GM18517 (cell line): ENCODE results near the gene GNPTG.

Source experiments
- ATAC-seq: cut with Tn5 transposase; IDR thresholded peaks from one replicate; pipeline ENCODE4 v1.9.1; 2021; ENCODE audit warnings: mild to moderate bottlenecking, moderate library complexity; ENCODE audit not compliant: unreplicated experiment

GNPTG gene

DNA sequence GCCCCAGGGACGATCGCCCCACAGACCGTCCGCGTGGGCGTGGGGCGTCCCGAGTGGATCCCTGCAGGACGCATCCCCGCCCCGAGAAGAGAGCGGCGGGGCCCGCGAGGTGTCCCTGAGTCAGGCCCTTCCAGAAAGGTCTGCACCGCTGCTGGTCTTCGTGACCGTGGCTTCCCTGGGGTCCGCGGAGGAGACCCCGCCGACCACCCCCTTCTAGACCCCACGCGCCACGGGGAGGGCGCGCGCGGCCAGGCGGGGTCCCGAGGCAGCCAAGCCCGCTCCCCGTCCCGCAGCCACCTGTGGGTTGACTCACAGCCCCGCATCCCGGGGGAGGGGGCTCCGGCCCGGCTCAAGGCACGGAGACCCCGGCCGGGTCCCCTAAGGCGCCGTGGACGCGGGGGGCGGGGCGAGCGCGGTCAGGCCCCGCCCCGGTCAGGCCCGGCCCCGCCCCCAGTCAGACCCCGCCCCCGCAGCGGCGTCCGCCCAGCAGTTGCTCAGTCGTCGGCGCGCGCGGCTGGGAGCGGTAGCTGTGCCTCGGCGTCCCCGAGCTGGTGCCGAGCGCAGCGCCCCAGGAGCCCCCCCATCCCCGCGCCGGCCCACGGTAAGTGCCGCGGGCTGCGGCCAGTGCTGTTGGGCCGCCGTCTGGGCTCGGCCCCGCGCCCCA, 18.4 kb upstream of the GNPTG start, which contains the start of gene BAIAP3:
Gene BAIAP3 (plus strand): TSS at position 497 of the 664 bp plus-strand sequence. CDS start 4,905 bp downstream, outside the sequence.
- no peak for ATAC-seq

DNA sequence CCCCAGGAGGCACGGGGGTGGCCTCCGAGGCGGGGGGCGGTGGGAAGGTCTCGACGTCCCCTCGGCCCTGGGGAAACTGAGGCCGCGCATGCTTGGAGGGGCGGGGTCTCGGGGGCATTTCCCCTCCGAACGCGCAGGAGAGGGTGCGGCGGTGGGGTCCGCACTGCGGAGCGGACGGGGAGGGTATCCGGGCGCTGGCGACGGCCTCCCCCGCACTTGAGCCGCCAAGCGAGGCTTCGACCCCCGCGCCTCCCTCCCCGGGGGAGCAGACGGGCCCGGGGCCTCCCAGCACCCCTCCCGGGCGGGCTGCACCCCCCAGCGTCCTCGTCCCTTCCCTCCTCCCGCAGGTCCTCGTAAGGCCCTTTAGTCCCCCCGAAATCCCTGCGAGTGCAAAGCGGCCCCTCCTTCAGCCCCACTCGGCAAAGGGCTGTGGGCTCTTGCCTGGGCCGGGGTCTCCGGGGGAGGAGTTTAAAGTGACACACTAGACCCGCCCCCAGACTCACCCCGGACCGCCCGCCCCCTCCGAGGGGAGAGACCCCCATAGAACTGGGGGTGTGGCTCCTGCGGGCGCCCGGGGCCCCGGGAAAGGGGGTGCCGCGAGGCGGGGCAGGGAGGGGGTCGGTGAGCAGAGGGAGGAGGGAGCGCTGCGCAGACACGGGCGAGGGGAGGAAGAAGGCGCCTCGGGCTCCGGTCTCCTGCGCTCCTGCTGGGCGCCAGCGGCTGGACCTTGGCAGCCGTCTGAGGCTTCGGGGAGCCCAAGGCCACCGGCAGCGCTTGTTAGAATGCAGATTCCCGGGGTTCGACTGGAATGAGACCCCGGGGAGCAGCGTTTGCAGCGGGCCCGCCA, 17.7 kb upstream of the GNPTG start:
- ATAC-seq: no peak

DNA sequence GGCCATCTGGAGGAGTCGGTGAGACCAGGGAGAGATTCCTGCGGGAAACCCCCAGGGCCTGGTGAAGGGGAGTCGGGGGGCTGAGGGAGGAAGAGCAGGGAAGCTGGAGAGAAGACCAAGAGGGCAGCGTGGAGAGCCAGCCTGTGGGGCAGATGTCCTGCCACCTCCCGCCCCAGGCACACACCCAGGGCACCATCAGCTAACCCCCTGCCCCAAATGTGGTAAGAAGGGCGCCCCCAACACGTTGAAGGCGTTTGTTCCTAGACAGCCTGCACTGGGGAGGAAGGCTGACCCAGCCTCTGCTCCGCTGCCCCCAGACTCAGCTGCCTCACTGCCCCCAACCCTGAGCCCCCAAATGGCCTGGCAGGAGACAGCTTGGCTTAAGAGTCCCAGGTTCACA, 17.0 kb upstream of the GNPTG start:
- ATAC-seq: no peak

- ATAC-seq: no peak
These were observed 16.3 kb upstream of the GNPTG start for GRCh38 chr16:1335211-1335971.

DNA sequence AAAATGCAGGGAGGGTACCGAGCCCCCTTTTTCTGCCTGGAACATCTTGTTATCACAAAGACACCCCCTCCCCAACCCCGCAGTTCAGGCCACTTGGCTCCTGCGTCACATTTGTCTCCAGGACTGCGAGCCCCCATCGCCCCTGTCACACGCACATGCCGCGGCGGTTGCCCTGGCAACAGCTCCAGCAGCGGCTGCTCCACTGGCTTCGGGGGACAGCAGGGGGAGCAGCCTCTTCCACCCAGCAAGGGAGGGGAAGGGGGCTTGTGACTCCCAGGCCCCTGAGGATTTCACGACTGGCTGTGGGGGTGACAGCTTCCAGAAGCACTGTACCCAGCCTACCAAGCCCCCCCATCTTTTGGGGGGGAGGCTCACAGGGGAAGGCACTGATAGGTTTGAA, 15.7 kb upstream of the GNPTG start:
- ATAC-seq: no peak

- no peak for ATAC-seq
These were observed 15.1 kb upstream of the GNPTG start for GRCh38 chr16:1336619-1337018.

DNA sequence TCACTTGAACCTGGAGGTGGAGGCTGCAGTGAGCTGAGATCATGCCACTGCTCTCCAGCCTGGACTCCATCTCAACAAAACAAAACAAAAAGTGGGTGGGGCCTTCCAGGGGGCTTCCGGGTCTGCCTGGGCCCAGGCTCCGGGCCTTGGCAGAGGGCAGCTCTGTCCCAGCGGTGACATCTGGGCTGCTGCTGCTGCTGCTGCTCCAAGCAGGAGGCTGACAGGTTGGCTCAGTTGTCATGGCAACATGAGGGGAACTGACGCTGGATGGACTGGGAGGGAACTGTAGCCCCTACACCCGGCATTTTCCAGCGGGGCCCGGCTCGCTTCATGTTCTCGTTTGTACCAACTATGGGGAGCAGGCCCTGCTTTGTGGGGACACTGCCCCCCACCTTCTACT, 14.2 kb upstream of the GNPTG start:
- no peak for ATAC-seq

- ATAC-seq: no peak
These were observed 13.5 kb upstream of the GNPTG start for GRCh38 chr16:1338119-1338730.

DNA sequence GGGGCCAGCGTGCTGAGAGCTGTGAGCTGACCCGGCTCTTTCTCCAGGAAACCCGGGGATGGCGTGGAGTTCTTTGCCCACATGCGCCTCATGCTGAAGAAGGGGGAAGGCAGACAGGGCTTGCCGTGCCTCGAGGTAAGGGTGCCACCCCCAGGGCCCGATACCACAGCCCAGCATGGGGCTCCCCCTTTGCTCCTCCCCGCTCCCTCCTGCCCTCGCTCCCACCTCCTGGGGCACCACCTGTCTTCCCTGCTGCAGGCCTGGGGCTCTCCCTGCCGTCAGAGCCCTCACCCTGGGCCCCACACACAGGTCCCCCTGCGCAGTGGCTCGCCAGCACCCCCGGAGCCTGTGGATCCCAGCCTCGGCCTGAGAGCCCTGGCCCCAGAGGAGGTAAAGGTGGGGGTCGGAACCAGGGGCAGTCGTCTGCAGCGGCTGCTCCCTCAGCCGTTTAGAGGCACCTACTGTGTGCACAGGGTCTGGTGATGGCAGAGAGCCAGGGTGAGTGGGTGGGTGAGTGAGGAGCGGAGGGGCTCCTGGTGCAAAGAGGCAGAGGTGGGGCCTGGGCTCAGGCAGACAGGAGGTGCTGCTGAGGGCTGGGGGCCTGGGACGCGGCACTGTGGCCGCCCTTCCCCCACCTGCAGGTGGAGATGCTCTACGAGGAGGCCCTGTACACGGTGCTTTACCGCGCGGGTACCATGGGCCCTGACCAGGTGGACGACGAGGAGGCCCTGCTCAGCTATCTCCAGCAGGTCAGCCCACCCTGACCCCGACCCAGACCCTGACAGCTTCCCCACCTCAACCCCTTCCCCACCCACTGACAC, 12.7 kb upstream of the GNPTG start:
- no peak for ATAC-seq

GRCh38 chr16:1340730-1341494, 10.8 kb upstream of the GNPTG start:
- ATAC-seq: no peak

DNA sequence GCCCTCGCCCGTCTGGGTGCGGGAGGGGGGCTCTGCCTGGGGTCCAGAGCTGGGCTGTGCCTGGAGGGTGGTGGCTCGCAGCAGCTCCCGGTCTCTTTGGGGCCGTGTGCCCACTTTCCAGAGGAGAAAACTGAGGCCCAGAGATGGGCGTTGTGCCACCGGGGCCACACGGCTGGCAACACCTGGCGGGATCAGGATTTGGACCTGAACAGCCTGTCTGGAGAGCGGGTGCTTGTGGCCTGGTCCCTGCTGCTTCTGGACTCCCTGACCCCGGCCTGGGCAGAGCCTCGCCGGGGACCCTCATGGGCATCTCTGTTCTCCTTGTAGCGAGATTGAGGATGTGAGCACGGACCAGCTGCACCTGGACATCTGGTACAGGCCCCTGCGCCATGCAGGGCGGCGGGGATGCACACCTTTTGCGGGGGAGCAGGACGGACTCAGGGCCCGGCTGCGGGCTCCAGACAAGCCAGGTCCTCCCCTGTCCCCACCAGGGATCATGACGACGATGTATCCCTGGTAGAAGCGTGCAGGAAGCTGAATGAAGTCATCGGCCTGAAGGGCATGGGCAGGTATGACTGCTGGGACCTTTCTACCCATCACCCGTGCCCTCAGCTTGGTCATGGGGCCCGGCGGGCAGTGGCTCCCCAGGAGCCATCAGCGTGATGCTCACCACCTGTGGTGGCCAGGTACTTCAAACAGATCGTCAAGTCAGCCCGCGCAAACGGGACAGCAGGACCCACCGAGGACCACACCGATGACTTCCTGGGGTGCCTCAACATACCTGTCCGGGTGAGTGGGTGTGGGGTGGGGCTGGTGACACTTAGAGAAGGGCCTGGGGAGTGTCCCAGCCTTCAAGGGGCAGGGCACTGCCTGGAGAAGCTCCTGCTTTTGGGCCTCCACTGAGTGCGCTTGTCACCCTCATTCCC, 10.0 kb upstream of the GNPTG start:
- ATAC-seq: no peak

DNA sequence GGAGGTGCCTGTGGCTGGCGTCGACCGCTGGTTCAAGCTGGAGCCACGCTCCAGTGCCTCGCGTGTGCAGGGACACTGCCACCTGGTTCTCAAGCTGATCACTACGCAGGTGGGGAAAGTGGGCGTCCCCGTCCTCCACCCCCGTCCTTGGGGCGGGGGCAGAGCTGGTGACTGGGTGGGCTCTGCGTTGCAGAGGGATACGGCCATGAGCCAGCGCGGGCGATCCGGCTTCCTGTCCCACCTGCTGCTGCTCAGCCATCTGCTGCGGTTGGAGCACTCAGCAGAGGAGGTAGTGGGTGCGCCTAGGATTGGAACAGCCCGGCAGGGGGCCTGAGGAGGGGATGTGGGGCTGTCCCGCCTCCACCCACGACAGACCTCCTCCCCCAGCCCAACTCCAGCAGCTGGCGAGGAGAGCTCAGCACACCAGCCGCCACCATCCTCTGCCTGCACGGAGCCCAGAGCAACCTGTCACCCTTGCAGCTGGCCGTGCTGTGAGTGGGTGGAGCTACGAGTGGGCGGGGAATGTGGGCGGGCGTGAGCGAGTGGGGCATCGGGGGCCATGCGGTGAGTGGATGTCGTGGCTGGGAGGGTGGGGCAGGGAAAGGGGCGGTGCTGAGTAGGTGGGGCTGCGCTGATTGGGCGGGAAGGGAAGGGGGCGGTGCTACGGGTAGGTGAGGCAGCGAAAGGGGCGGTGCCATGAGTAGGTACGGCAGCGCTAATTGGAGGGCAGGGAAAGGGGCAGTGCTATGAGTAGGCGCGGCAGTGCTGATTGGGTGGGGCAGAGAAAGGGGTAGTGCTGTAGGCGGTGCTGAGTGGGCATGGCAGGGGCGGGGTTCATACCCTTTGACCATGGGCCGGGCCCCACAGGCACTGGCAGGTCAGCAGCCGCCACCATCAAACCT, 9.0 kb upstream of the GNPTG start:
- ATAC-seq: peak; percentile 90

GRCh38 chr16:1343428-1344242, 8.1 kb upstream of the GNPTG start:
- ATAC-seq: peak; percentile 2

GRCh38 chr16:1344499-1344898, 7.2 kb upstream of the GNPTG start:
- no peak for ATAC-seq

DNA sequence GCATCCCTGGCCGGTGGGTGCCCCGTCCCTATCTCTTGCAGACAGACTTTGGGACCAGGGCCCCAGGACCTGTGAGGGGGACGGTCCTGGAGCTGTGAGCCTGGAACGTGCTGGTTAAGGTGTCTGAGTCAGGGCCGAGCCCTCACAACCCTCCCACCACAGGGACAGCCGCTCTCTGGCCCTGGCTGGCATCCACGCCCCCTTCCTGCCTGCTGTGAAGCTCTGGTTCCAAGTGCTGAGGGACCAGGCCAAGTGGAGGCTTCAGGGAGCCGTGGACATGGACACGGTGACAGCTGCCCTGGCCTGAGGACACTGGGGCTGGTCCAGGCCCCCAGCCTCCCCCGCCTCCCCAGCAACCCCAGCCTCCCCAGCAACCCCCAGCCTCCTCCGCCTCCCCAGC, 6.6 kb upstream of the GNPTG start:
- no peak for ATAC-seq

GRCh38 chr16:1345651-1346421, 5.9 kb upstream of the GNPTG start:
- ATAC-seq: no peak
